NCI-H524 treated with DMSO at 0.1 percent for 48 hours (cell line): ENCODE results near the gene ATP8B4.
"Not testable (repeated sequence)": the region's sequence is repeated elsewhere in the genome, so short reads cannot be mapped to it uniquely, and the experiment has no call there.

Source experiments
- DNase-seq: peaks from one replicate; lab custom pipeline; 2025; lab: John Stamatoyannopoulos, UW

ATP8B4 gene

DNA sequence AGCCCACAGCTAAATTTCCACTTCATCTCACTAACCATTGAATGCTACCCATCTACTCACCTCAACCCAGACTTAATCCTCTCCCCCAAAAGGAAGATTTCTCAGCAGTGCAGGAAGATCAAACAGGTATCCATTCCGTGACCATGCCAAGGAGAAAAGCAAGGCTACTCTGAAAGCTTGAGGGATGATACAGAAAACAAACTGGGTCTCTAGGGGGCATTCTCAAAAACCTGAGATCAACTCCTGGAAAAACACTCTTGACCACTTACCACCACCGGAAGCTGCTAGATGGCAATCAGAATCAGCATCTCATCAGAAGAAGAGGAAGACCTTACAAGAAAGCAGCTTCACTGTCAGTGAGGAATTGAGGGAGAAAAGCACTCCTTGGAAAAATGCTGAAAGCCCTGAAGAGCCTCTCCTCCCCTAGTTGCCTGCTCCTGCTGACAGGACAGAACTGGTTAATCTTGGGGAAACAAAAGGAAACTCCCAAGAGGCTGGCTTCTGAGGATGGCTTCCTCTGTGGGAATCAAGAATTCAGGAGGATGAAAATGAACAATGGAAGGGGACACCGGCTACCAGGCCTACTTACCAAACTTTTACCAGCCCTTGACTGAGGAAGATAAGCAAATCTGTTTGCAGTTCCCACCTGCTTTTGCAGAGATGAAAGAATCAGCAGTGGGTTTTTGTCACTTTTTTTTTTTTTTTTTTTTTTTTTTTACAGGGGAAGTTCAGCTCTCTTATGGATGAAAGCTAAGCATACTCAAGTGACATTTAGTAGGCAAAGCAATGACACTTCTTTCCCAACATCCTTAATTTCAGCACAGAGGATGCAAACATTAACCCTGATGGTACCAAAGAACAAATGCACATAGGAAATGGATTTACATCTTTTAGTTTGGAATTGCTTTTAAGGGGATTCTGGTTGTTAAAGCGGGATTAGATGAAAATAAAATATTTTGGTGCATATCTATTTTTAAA lies at the start of gene ATP8B4:
TSS of gene ATP8B4 (minus strand) at position 171 of the 978 bp plus-strand sequence. CDS start 12,267 bp downstream, outside the sequence.
- no peak for DNase-seq

GRCh38 chr15:50168379-50168778 lies 49.3 kb upstream of the ATP8B4 start:
- DNase-seq: no peak

DNA sequence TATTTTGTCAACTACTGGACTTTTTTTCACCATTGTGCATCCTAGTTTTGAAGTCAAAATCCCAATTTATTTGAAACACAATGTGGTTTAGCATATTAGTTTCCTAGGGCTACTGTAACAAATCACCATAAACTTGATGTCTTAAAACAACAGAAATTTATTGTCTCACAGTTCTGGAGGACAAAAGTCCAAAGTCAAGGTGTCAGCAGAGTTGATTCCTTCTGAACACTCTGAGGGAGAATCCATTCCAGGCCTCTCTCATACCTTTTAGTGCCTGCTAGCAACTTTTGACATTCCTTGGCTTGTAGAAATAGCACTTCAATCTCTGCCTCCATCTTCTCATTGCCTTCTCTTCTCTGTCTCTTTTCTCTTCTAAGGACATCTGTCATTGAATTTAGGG lies 48.1 kb upstream of the ATP8B4 start:
- DNase-seq: no peak

DNA sequence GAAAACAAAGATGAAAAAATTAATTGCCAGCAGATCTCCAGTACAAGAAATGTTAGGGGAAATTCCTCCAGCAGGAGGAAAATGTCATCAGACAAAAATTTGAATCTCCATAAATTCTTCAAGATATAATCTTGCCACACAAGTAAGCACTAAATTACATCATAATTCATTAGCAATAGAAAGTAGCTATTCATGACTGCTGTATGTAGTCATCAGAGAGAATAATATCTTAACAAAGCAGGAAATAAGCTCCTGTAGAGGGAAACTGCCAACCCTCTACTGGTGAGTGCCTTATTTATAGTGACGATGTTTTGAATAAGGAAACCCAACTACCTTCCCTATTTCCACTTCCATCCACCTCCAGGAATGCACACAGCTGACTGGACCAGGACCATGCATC lies 47.2 kb upstream of the ATP8B4 start:
- no peak for DNase-seq

DNA sequence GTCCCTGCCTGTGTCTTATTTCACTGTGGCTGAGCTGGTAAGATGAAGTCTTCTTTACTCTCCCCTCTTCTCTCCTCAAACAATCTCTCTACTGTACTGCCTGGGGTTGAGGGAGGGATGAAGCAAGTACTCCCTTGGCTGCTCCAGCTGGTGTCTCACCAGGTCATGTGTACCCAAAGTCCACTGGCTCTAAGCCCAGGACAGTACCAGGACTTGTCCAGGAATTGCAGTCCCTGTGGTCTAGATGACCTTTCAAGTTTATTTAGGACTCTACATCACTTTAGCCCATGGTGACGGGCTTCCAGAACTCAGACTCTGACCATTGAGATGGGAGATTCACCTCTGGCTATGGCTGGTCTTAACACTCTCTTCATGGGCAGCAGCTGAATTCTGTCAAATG lies 45.4 kb upstream of the ATP8B4 start:
- no peak for DNase-seq

DNA sequence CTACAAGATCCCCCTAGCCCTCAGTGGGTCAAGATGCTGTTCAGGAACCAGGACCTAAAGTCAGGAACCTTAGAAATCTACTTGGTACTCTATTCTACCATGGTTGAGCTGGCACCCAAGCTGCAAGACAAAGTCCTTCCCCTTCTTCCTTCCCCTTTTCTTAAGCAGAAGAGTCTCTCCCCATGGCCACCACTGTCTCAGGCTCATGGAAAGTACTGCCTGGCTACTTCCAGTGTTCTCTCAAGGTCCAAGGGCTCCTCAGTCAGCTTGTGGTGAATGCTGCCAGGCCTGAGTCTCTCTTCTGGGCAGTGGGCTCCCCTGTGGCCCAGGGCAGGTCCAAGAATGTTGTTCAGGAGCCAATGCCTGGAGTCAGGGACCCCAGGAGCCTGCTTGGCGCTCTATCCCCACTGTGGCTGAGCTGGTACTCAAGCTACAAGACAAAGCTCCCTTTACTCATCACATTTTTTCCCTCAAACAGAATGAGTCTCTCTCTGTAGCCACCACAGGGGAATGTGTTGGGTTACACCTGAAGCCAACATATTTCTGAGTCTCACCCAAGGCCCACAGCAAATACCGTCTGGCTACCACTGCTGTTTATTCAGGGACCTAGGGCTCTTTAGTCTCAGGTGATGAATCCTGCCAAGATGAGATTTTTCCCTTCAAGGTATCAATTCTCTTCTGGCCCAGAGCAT lies 44.8 kb upstream of the ATP8B4 start:
- DNase-seq: no peak

- no peak for DNase-seq
These were observed 44.1 kb upstream of the ATP8B4 start for GRCh38 chr15:50162969-50163718.

GRCh38 chr15:50158236-50158635 lies 39.2 kb upstream of the ATP8B4 start:
- not testable (repeated sequence) for DNase-seq

GRCh38 chr15:50151476-50151875 lies 32.4 kb upstream of the ATP8B4 start:
- no peak for DNase-seq

DNA sequence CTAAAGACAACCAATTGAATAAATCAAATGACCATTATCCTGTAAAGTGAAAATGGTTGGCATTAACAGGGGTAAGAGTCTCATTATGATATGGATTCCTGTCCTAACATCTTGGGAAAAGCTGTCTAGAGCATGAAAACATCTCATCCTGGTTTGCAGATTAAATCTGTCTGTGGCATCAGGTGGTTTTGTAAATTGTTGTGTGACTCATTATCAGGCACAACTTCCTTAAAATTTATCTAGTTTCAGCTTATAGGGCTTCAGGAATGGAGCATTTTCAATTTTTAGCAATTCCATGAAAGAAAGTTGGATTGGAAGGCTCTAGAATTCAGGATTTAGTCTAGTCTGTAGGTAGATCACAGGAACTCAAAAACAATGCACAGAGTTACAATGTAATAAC lies 31.8 kb upstream of the ATP8B4 start:
- no peak for DNase-seq

- DNase-seq: no peak
These were observed 31.3 kb upstream of the ATP8B4 start for GRCh38 chr15:50150349-50150748.

DNA sequence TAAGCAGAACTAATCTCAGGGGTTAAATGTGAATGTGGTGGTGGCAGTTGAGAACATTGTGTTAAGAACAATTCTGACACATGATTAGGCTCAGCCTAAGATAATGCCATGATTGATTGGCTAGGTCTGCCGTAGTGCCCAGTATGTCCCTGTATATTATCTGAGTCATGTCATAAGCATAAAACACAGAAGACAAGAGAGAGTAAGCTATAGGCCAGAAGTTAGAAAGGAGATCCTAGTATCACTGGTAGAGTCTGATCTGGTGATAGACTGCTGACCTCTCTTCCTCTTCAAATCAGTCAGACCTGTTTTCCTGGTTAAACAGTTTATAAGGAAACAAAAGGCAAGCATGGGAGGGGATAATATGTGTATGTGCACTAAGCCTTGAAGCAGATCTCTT lies 30.1 kb upstream of the ATP8B4 start:
- DNase-seq: no peak

DNA sequence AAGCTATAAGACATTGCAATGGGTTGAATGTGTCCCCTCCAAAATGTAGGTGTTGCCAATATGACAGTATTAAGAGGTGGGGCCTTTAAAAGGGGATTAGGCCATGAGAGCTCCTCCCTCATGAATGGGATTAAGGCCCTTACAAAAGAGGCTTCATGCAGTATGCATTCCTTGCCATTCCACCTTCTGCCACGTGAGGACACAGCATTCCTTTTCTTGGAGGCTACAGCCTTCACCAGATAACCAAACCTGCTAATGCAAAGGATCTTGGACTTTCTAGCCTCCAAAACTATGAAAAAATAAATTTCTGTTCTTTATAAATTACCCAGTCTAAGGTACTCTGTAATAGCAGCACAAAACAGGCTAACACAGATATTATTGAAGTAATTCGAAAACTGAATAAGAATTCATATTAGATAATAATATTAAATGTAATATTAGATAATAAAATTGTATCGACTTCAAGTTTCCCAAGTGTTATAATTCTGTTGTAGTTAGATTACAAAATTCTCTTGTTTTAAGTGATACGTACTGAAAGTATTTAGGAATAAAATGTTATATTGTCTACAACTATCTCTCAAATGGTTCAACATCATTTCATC lies 29.4 kb upstream of the ATP8B4 start:
- DNase-seq: peak; percentile 80

DNA sequence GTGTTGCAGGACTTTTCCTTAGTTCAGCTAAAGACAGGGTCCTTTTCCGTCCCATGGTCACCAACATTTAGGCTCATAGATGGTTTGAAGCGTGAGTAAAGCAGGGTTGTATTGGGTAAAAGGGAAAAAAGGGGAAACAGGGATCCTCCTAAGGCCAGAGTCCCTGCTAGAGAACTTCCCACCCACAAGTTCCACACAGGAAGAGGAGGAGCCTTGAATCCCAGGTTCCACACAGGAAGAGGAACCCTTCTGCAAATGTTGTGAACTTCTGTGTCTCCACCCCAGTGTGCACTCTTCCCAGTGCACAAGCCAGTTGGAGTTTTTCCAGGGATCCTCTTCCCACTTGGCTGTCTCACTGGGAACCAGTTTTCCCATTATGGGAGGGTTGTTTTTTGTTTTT lies 27.6 kb upstream of the ATP8B4 start:
- DNase-seq: no peak

DNA sequence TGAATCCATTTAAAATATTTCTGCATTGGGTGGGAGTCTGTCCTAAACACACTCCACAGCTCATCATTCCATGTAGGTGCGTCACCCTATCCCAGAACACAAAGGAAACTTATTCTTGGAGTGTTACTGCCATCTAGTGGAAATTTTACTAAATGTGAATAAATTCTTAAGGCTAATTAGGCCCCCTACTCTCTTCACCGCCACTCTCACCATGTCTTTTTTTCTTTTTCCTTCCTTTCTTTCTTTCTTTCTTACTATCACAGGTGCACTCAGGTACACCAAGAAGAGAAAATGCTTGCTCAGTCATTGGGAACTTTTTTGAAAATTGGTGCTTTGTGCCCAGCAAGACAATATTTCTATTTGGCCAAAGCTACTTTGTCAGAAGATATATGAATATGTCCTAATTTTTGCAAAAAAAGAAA lies 26.4 kb upstream of the ATP8B4 start:
- DNase-seq: peak; percentile 19

- peak; percentile 22 for DNase-seq
These were observed 25.5 kb upstream of the ATP8B4 start for GRCh38 chr15:50144341-50145120.

GRCh38 chr15:50143255-50143860 lies 24.3 kb upstream of the ATP8B4 start:
- DNase-seq: no peak

- no peak for DNase-seq
These were observed 22.8 kb upstream of the ATP8B4 start for GRCh38 chr15:50141856-50142255.

GRCh38 chr15:50140983-50141382 lies 21.9 kb upstream of the ATP8B4 start:
- DNase-seq: no peak

- DNase-seq: no peak
These were observed 21.1 kb upstream of the ATP8B4 start for GRCh38 chr15:50140098-50140497.

DNA sequence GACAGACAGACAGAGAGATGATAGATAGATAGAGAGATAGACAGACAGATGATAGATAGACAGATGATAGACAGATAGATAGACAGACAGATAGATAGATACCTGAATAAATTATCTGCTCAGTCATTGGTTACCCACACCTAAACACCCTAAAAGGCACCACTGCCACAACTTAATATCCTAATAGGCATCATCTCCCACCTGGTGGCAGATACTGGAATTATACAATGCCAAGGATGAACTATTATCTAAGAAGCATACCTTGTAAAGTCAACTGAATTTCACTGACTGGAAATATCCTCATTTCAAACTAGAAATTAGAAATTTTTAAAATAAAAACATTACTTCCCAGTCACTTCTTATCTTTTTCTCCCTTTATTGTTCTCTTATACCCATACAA lies 19.4 kb upstream of the ATP8B4 start:
- DNase-seq: no peak
